Kidney glomerular epithelial cell (primary cell): ENCODE data around the gene GNAO1.

Experiments used
- DNase-seq: peaks from one replicate; lab custom pipeline; 2025; lab: John Stamatoyannopoulos, UW

GNAO1 gene

GRCh38 chr16:56198006-56198754 lies 6.9 kb downstream of the GNAO1 start:
- no peak for DNase-seq

- DNase-seq = no peak
These were observed 7.4 kb downstream of the GNAO1 start for GRCh38 chr16:56198755-56199114.

- DNase-seq = no peak
These were observed 7.9 kb downstream of the GNAO1 start for GRCh38 chr16:56199164-56199563.

- no peak for DNase-seq
These were observed 9.7 kb downstream of the GNAO1 start for GRCh38 chr16:56201030-56201429.

GRCh38 chr16:56202036-56202435 lies 10.7 kb downstream of the GNAO1 start:
- no peak for DNase-seq

- DNase-seq = no peak
These were observed 11.8 kb downstream of the GNAO1 start for GRCh38 chr16:56203052-56203451.

- no peak for DNase-seq
These were observed 13.5 kb downstream of the GNAO1 start for GRCh38 chr16:56204816-56205215.

- DNase-seq = no peak
These were observed 15.7 kb downstream of the GNAO1 start for GRCh38 chr16:56206951-56207350.

- DNase-seq = no peak
These were observed 16.1 kb downstream of the GNAO1 start for GRCh38 chr16:56207421-56207820.

- DNase-seq = no peak
These were observed 20.2 kb downstream of the GNAO1 start for GRCh38 chr16:56211435-56211981.

- DNase-seq = no peak
These were observed 20.9 kb downstream of the GNAO1 start for GRCh38 chr16:56212144-56212543.

- no peak for DNase-seq
These were observed 30.7 kb downstream of the GNAO1 start for GRCh38 chr16:56221995-56222394.

- no peak for DNase-seq
These were observed 31.2 kb downstream of the GNAO1 start for GRCh38 chr16:56222474-56222997.

- DNase-seq = no peak
These were observed 33.9 kb downstream of the GNAO1 start for GRCh38 chr16:56225017-56225742.

- no peak for DNase-seq
These were observed 34.9 kb downstream of the GNAO1 start for GRCh38 chr16:56226187-56226586.

GRCh38 chr16:56226845-56227525 lies 35.7 kb downstream of the GNAO1 start:
- no peak for DNase-seq

- no peak for DNase-seq
These were observed 36.6 kb downstream of the GNAO1 start for GRCh38 chr16:56227936-56228335.

- DNase-seq = no peak
These were observed 37.2 kb downstream of the GNAO1 start for GRCh38 chr16:56228476-56228875.

GRCh38 chr16:56233795-56234566 lies 42.7 kb downstream of the GNAO1 start:
- no peak for DNase-seq

GRCh38 chr16:56234737-56235136 lies 43.4 kb downstream of the GNAO1 start:
- no peak for DNase-seq

- no peak for DNase-seq
These were observed 46.2 kb downstream of the GNAO1 start for GRCh38 chr16:56237451-56237930.

- no peak for DNase-seq
These were observed 46.9 kb downstream of the GNAO1 start for GRCh38 chr16:56238188-56238587.
